Trophoblast cell (in vitro differentiated cells and primary cell): ENCODE measurements around the gene BICD1.

Experiments
- DNase-seq, 2 donors: peaks; one replicate each; pipeline ENCODE4 v3.0.0-alpha.2; 2016
- H2AFZ ChIP-seq: 2 replicates; pipeline ENCODE4 v1.6.1; 2013; ENCODE audit warnings: low read length, moderate library complexity, mild to moderate bottlenecking; ENCODE audit not compliant: insufficient read depth, poor library complexity
- H2AK5ac ChIP-seq: 2 replicates; pipeline ENCODE4 v1.6.1; 2013; ENCODE audit warnings: mild to moderate bottlenecking, low read length
- H2BK120ac ChIP-seq: 2 replicates; pipeline ENCODE4 v1.6.1; 2013; ENCODE audit warnings: low read length, mild to moderate bottlenecking, moderate library complexity; ENCODE audit not compliant: insufficient read depth, poor library complexity
- H2BK12ac ChIP-seq: 2 replicates; pipeline ENCODE4 v1.6.1; 2013; ENCODE audit warnings: mild to moderate bottlenecking, low read length, moderate library complexity
- H2BK5ac ChIP-seq: 2 replicates; pipeline ENCODE4 v1.6.1; 2013; ENCODE audit warnings: low read length, low read depth, moderate library complexity, mild to moderate bottlenecking; ENCODE audit not compliant: poor library complexity
- H3K14ac ChIP-seq: 2 replicates; pipeline ENCODE4 v1.6.1; 2013; ENCODE audit warnings: mild to moderate bottlenecking, low read length
- H3K18ac ChIP-seq: 2 replicates; pipeline ENCODE4 v1.6.1; 2013; ENCODE audit warnings: mild to moderate bottlenecking, low read length
- H3K23ac ChIP-seq: 2 replicates; pipeline ENCODE4 v1.6.1; 2013; ENCODE audit warnings: low read length
- H3K27ac ChIP-seq: 2 replicates; pipeline ENCODE4 v1.5.1; 2013; ENCODE audit warnings: low read depth, mild to moderate bottlenecking, inconsistent platforms, low read length, moderate library complexity
- H3K27me3 ChIP-seq: 2 replicates; pipeline ENCODE4 v1.6.1; 2013; ENCODE audit warnings: inconsistent platforms, mild to moderate bottlenecking, low read length, moderate library complexity; ENCODE audit not compliant: insufficient read depth
- H3K36me3 ChIP-seq, 2 experiments: 1 replicate in 1 of 2; 2 replicates in 1 of 2; pipeline ENCODE4 v1.6.1; 2013; ENCODE audit warnings: low read length in 2 of 2, mild to moderate bottlenecking in 2 of 2, moderate library complexity in 1 of 2; ENCODE audit not compliant: insufficient read depth in 2 of 2, control insufficient read depth in 1 of 2
- H3K4ac ChIP-seq: 2 replicates; pipeline ENCODE4 v1.6.1; 2013; ENCODE audit warnings: low read depth, mild to moderate bottlenecking, low read length, moderate library complexity
- H3K4me1 ChIP-seq, 2 experiments: 1 replicate in 1 of 2; 2 replicates in 1 of 2; pipeline ENCODE4 v1.6.1; 2013; ENCODE audit warnings: low read length in 2 of 2, mild to moderate bottlenecking in 2 of 2, moderate library complexity in 1 of 2; ENCODE audit not compliant: insufficient read depth in 2 of 2, control insufficient read depth in 1 of 2
- H3K4me2 ChIP-seq: 2 replicates; pipeline ENCODE4 v1.6.1; 2013; ENCODE audit warnings: inconsistent platforms, mild to moderate bottlenecking, low read length, moderate library complexity
- H3K4me3 ChIP-seq: 2 replicates; pipeline ENCODE4 v1.5.1; 2013; ENCODE audit warnings: mild to moderate bottlenecking, low read depth, low read length, inconsistent platforms
- H3K79me1 ChIP-seq: one replicate; pipeline ENCODE4 v1.6.1; 2013; ENCODE audit warnings: low read length
- H3K79me2 ChIP-seq: 2 replicates; pipeline ENCODE4 v1.6.1; 2013; ENCODE audit warnings: low read length, mild to moderate bottlenecking; ENCODE audit not compliant: control insufficient read depth, insufficient read depth, poor library complexity
- H3K9ac ChIP-seq: 2 replicates; pipeline ENCODE4 v1.6.1; 2013; ENCODE audit warnings: mild to moderate bottlenecking, low read length
- H3K9me3 ChIP-seq: 2 replicates; pipeline ENCODE4 v1.6.1; 2013; ENCODE audit warnings: low read depth, mild to moderate bottlenecking, control low read depth, inconsistent platforms, low read length; ENCODE audit not compliant: insufficient read depth
- H4K12ac ChIP-seq: 2 replicates; pipeline ENCODE4 v1.6.1; 2013; ENCODE audit warnings: low read depth, mild to moderate bottlenecking, low read length, moderate library complexity
- H4K8ac ChIP-seq: 2 replicates; pipeline ENCODE4 v1.6.1; 2013; ENCODE audit warnings: low read depth, mild to moderate bottlenecking, low read length, moderate library complexity
- H4K91ac ChIP-seq: one replicate; pipeline ENCODE4 v1.6.1; 2013; ENCODE audit warnings: low read depth, mild to moderate bottlenecking, low read length, moderate library complexity
- WGBS: extraction: QIAGEN DNeasy Blood & Tissue Kit; methylation state at CpG from one replicate; pipeline ENCODE4 v1.1.7; 2013; ENCODE audit warnings: missing lambda C conversion rate; ENCODE audit not compliant: insufficient read length, insufficient coverage; ENCODE audit errors: extremely low coverage; 5-methylcytosine and 5-hydroxymethylcytosine counted together

BICD1 gene

DNA sequence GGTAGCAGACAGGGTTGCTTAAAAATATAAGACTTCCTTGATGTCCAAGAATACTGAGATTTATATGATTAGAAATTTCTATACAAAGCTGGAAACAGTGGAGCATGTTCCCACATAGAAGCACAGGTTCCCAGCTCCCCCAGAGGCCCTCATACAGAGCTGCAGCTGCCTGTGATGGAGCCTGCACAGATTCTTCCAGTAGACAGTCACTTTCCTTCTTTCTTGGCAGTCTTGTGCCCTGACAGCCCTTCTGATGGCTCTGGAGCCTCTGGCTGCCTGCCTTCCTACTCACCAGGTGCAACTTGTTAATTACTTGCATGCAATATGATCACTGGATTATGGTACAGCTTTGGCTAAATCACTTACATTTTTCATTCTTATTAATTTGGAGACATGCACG is 44.4 kb downstream of the BICD1 start:
- Histone ChIP-seq H3K4me2 (no peak overlapping the region), H4K12ac (no peak overlapping the region), H2BK12ac (no peak overlapping the region), H3K4me1 (no peaks in the 10 kb centered on the region), H3K27ac (no peak overlapping the region), H2BK5ac (no peak overlapping the region), H2AK5ac (no peak overlapping the region), H4K8ac (no peak overlapping the region), H3K4me3 (no peak overlapping the region), H3K27me3 (no peaks in the 10 kb centered on the region), H3K18ac (no peak overlapping the region), H3K79me1 (no peaks in the 10 kb centered on the region), H2BK120ac (no peak overlapping the region), H3K79me2 (no peaks in the 10 kb centered on the region), H3K9ac (no peak overlapping the region), H3K4ac (no peak overlapping the region), H4K91ac (no peak overlapping the region), H3K36me3 (no peaks in the 10 kb centered on the region), H3K23ac (no peak overlapping the region), H3K14ac (no peak overlapping the region), H3K9me3 (no peaks in the 10 kb centered on the region), H2AFZ (no peak overlapping the region)
- DNase-seq = no peak
- whole genome bisulfite sequencing = no CpG with 5 or more reads among the region's 1 CpG

GRCh38 chr12:32151552-32151951 is 44.9 kb downstream of the BICD1 start:
- Histone ChIP-seq H2AFZ (no peak overlapping the region), H3K9me3 (no peaks in the 10 kb centered on the region), H3K36me3 (no peaks in the 10 kb centered on the region), H3K14ac (no peak overlapping the region), H3K4me2 (no peak overlapping the region), H3K27ac (no peak overlapping the region), H3K4me1 (no peaks in the 10 kb centered on the region), H3K79me1 (no peaks in the 10 kb centered on the region), H3K27me3 (no peaks in the 10 kb centered on the region), H3K4me3 (no peak overlapping the region), H4K8ac (no peak overlapping the region), H2AK5ac (no peak overlapping the region), H3K9ac (no peak overlapping the region), H3K23ac (peak overlapping the region; percentile 44), H2BK120ac (no peak overlapping the region), H2BK12ac (no peak overlapping the region), H3K18ac (no peak overlapping the region), H2BK5ac (no peak overlapping the region), H3K4ac (no peak overlapping the region), H4K12ac (no peak overlapping the region), H3K79me2 (no peaks in the 10 kb centered on the region), H4K91ac (no peak overlapping the region)
- no peak for DNase-seq

DNA sequence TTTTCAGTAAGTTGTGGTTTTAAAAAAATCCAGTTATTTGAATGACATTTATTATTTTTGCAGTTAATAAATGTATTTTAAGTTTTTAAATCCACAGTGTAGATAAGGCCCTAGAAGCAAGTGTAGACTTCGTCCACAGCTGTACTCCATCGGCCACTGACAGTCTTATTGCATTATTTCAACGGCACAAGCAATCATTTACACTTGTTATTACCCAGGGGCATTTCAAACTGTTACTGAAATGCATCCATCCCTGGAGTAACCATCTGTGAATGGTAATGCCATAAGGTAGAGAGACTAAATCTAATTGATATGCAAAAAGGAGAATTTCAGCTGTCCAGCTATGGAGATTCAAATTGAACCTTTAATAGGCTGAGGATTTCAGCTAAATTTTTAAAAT is 48.4 kb downstream of the BICD1 start:
- Histone ChIP-seq H2BK5ac (no peak overlapping the region), H3K36me3 (no peaks in the 10 kb centered on the region), H2BK120ac (no peak overlapping the region), H3K4me1 (no peaks in the 10 kb centered on the region), H3K9ac (no peak overlapping the region), H3K27me3 (no peaks in the 10 kb centered on the region), H3K4me2 (no peak overlapping the region), H3K27ac (no peak overlapping the region), H2AK5ac (no peak overlapping the region), H3K79me2 (no peaks in the 10 kb centered on the region), H2AFZ (no peak overlapping the region), H4K8ac (no peak overlapping the region), H3K4me3 (no peak overlapping the region), H4K91ac (no peak overlapping the region), H3K4ac (no peak overlapping the region), H3K9me3 (no peaks in the 10 kb centered on the region), H3K23ac (no peak overlapping the region), H3K14ac (no peak overlapping the region), H2BK12ac (no peak overlapping the region), H3K18ac (no peak overlapping the region), H4K12ac (no peak overlapping the region), H3K79me1 (no peaks in the 10 kb centered on the region)
- no peak for DNase-seq
- no CpG with 5 or more reads among the region's 3 CpGs for WGBS

- H3K23ac ChIP-seq = no peak overlapping the region
- no peaks in the 10 kb centered on the region for H3K36me3 ChIP-seq
- no peaks in the 10 kb centered on the region for H3K27me3 ChIP-seq
- no peaks in the 10 kb centered on the region for H3K4me1 ChIP-seq
- no CpG with 5 or more reads among the region's 4 CpGs for WGBS
- no peak overlapping the region for H3K14ac ChIP-seq
- DNase-seq = no peak
- no peak overlapping the region for H3K9ac ChIP-seq
- H3K4ac ChIP-seq = no peak overlapping the region
- H2BK5ac ChIP-seq = no peak overlapping the region
- no peak overlapping the region for H2BK12ac ChIP-seq
- no peak overlapping the region for H2AFZ ChIP-seq
- no peak overlapping the region for H4K12ac ChIP-seq
- no peak overlapping the region for H2BK120ac ChIP-seq
- H3K79me2 ChIP-seq = no peaks in the 10 kb centered on the region
- no peaks in the 10 kb centered on the region for H3K9me3 ChIP-seq
- H3K18ac ChIP-seq = no peak overlapping the region
- H4K91ac ChIP-seq = no peak overlapping the region
- no peak overlapping the region for H3K27ac ChIP-seq
- no peak overlapping the region for H3K4me2 ChIP-seq
- no peak overlapping the region for H2AK5ac ChIP-seq
- H3K79me1 ChIP-seq = no peaks in the 10 kb centered on the region
- no peak overlapping the region for H4K8ac ChIP-seq
- no peak overlapping the region for H3K4me3 ChIP-seq
Observed at GRCh38 chr12:32155961-32156529, 49.4 kb downstream of the BICD1 start.
